Thoracic aorta endothelial cell (primary cell): ENCODE data around the gene PCDH20. TPM values are rescaled to one million over a fixed set of nuclear protein-coding genes. Genes with fewer than 3 reads are reported as not detected.

Experiments used
- total RNA-seq: library from RNA; depleted of rRNA; stranded (reverse); fragments of >200 nt; gene quantifications from 2 replicates; pipeline ENCODE4 v1.2.3, GENCODE V29; 2012

PCDH20 gene, protein sequence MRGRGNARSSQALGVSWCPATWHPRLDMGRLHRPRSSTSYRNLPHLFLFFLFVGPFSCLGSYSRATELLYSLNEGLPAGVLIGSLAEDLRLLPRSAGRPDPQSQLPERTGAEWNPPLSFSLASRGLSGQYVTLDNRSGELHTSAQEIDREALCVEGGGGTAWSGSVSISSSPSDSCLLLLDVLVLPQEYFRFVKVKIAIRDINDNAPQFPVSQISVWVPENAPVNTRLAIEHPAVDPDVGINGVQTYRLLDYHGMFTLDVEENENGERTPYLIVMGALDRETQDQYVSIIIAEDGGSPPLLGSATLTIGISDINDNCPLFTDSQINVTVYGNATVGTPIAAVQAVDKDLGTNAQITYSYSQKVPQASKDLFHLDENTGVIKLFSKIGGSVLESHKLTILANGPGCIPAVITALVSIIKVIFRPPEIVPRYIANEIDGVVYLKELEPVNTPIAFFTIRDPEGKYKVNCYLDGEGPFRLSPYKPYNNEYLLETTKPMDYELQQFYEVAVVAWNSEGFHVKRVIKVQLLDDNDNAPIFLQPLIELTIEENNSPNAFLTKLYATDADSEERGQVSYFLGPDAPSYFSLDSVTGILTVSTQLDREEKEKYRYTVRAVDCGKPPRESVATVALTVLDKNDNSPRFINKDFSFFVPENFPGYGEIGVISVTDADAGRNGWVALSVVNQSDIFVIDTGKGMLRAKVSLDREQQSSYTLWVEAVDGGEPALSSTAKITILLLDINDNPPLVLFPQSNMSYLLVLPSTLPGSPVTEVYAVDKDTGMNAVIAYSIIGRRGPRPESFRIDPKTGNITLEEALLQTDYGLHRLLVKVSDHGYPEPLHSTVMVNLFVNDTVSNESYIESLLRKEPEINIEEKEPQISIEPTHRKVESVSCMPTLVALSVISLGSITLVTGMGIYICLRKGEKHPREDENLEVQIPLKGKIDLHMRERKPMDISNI
- total RNA-seq: not detected in 2 replicates

GRCh38 chr13:61415749-61416148, at the start of gene PCDH20:
Gene PCDH20, minus strand, starts transcription at chr13:61415849. Its CDS starts 691 bp downstream, at chr13:61415158.

